Measurements from ENCODE around the gene PDE4B. TPM values are rescaled to one million over a fixed set of nuclear protein-coding genes. Genes with fewer than 3 reads are reported as not detected.

The PDE4B gene
- polyA plus RNA-seq, 4 donors: 1.1 to 5.2 (median 3.7) TPM

- FAIRE-seq (no peak), DNase-seq (no peak)
- peaks cover 0 to 12% (median 0%) of the 10 kb centered on the region in 3 donors for H3K4me1 ChIP-seq (ENCODE audit: control insufficient read depth in 3 of 3, insufficient read depth in 2 of 3, low read depth in 1 of 3, low read length in 2 of 3)
- no peaks in the 10 kb centered on the region for H3K27me3 ChIP-seq (ENCODE audit: control insufficient read depth in 3 of 3, insufficient read depth in 3 of 3, low read length in 3 of 3)
- H3K9me3 ChIP-seq (ENCODE audit: control insufficient read depth in 2 of 2, insufficient read depth in 1 of 2, low read depth in 1 of 2, low read length in 1 of 2): no peaks in the 10 kb centered on the region
- H3K4me3 ChIP-seq (ENCODE audit: low read depth in 1 of 3, low read length in 3 of 3): no peak overlapping the region
- peaks cover 0 to 3% (median 0%) of the 10 kb centered on the region in 3 donors for H3K36me3 ChIP-seq (ENCODE audit: control insufficient read depth in 3 of 3, insufficient read depth in 2 of 3, low read depth in 1 of 3, low read length in 3 of 3)
- peak overlapping the region in 1 of 3 donors; percentile 72 for H3K27ac ChIP-seq (ENCODE audit: low read depth in 1 of 3, low read length in 2 of 3)
- 62 to 81% (median 73%) methylated on average over 4 of the region's 4 CpGs for WGBS, 3 donors
These were observed 580.5 kb downstream of the PDE4B start for GRCh38 chr1:66373157-66373591.

GRCh38 chr1:66374148-66374547 is 581.5 kb downstream of the PDE4B start:
- Histone ChIP-seq H3K9me3 (ENCODE audit: control insufficient read depth in 2 of 2, insufficient read depth in 1 of 2, low read depth in 1 of 2, low read length in 1 of 2) (no peaks in the 10 kb centered on the region), H3K4me3 (ENCODE audit: low read depth in 1 of 3, low read length in 3 of 3) (no peak overlapping the region), H3K27ac (ENCODE audit: low read depth in 1 of 3, low read length in 2 of 3) (peak overlapping the region in 2 of 3 donors; percentile 30 to 86), H3K27me3 (ENCODE audit: control insufficient read depth in 3 of 3, insufficient read depth in 3 of 3, low read length in 3 of 3) (no peaks in the 10 kb centered on the region), H3K36me3 (ENCODE audit: control insufficient read depth in 3 of 3, insufficient read depth in 2 of 3, low read depth in 1 of 3, low read length in 3 of 3) (peaks cover 0 to 3% (median 0%) of the 10 kb centered on the region in 3 donors), H3K4me1 (ENCODE audit: control insufficient read depth in 3 of 3, insufficient read depth in 2 of 3, low read depth in 1 of 3, low read length in 2 of 3) (peaks cover 0 to 12% (median 0%) of the 10 kb centered on the region in 3 donors)
- 67 to 87% (median 71%) methylated on average over 2 of the region's 2 CpGs for WGBS, 3 donors
- no peak for DNase-seq
- FAIRE-seq: no peak

- H3K9me3 ChIP-seq (ENCODE audit: control insufficient read depth in 2 of 2, insufficient read depth in 1 of 2, low read depth in 1 of 2, low read length in 1 of 2): no peaks in the 10 kb centered on the region
- FAIRE-seq: no peak
- H3K4me1 ChIP-seq (ENCODE audit: control insufficient read depth in 3 of 3, insufficient read depth in 2 of 3, low read depth in 1 of 3, low read length in 2 of 3): peaks cover 0 to 12% (median 0%) of the 10 kb centered on the region in 3 donors
- no peaks in the 10 kb centered on the region for H3K27me3 ChIP-seq (ENCODE audit: control insufficient read depth in 3 of 3, insufficient read depth in 3 of 3, low read length in 3 of 3)
- 37 to 71% (median 39%) methylated on average over 2 of the region's 2 CpGs for WGBS, 3 donors
- no peak overlapping the region for H3K4me3 ChIP-seq (ENCODE audit: low read depth in 1 of 3, low read length in 3 of 3)
- DNase-seq: peak in 1 of 2 donors; percentile 25
- peaks cover 0 to 3% (median 0%) of the 10 kb centered on the region in 3 donors for H3K36me3 ChIP-seq (ENCODE audit: control insufficient read depth in 3 of 3, insufficient read depth in 2 of 3, low read depth in 1 of 3, low read length in 3 of 3)
- peak overlapping the region in 2 of 3 donors; percentile 2 to 84 for H3K27ac ChIP-seq (ENCODE audit: low read depth in 1 of 3, low read length in 2 of 3)
These were observed 581.9 kb downstream of the PDE4B start for GRCh38 chr1:66374561-66375111.

- Histone ChIP-seq H3K4me3 (ENCODE audit: low read depth in 1 of 3, low read length in 3 of 3) (no peak overlapping the region), H3K36me3 (ENCODE audit: control insufficient read depth in 3 of 3, insufficient read depth in 2 of 3, low read depth in 1 of 3, low read length in 3 of 3) (peaks cover 0 to 3% (median 0%) of the 10 kb centered on the region in 3 donors), H3K9me3 (ENCODE audit: control insufficient read depth in 2 of 2, insufficient read depth in 1 of 2, low read depth in 1 of 2, low read length in 1 of 2) (no peaks in the 10 kb centered on the region), H3K27me3 (ENCODE audit: control insufficient read depth in 3 of 3, insufficient read depth in 3 of 3, low read length in 3 of 3) (no peaks in the 10 kb centered on the region), H3K27ac (ENCODE audit: low read depth in 1 of 3, low read length in 2 of 3) (peak overlapping the region in 2 of 3 donors; percentile 4 to 84), H3K4me1 (ENCODE audit: control insufficient read depth in 3 of 3, insufficient read depth in 2 of 3, low read depth in 1 of 3, low read length in 2 of 3) (peaks cover 0 to 12% (median 0%) of the 10 kb centered on the region in 3 donors)
- no peak for FAIRE-seq
- 51 to 79% (median 70%) methylated on average over 2 of the region's 2 CpGs for WGBS, 3 donors
- DNase-seq: no peak
These were observed 582.4 kb downstream of the PDE4B start for GRCh38 chr1:66375125-66375524.

- FAIRE-seq: no peak
- Histone ChIP-seq H3K36me3 (ENCODE audit: control insufficient read depth in 3 of 3, insufficient read depth in 2 of 3, low read depth in 1 of 3, low read length in 3 of 3) (no peaks in the 10 kb centered on the region), H3K4me3 (ENCODE audit: low read depth in 1 of 3, low read length in 3 of 3) (no peak overlapping the region), H3K4me1 (ENCODE audit: control insufficient read depth in 3 of 3, insufficient read depth in 2 of 3, low read depth in 1 of 3, low read length in 2 of 3) (peaks cover 0 to 2% (median 0%) of the 10 kb centered on the region in 3 donors), H3K9me3 (ENCODE audit: control insufficient read depth in 2 of 2, insufficient read depth in 1 of 2, low read depth in 1 of 2, low read length in 1 of 2) (peaks cover 0 to 15% of the 10 kb centered on the region in 2 donors), H3K27ac (ENCODE audit: low read depth in 1 of 3, low read length in 2 of 3) (peak overlapping the region in 1 of 3 donors; percentile 60), H3K27me3 (ENCODE audit: control insufficient read depth in 3 of 3, insufficient read depth in 3 of 3, low read length in 3 of 3) (no peaks in the 10 kb centered on the region)
- WGBS, 3 donors: 52 to 54% (median 52%) methylated on average over 3 of the region's 3 CpGs
- DNase-seq: no peak
These were observed 587.9 kb downstream of the PDE4B start for GRCh38 chr1:66380452-66381212.

- Histone ChIP-seq H3K9me3 (ENCODE audit: control insufficient read depth in 2 of 2, insufficient read depth in 1 of 2, low read depth in 1 of 2, low read length in 1 of 2) (peaks cover 0 to 19% of the 10 kb centered on the region in 2 donors), H3K27ac (ENCODE audit: low read depth in 1 of 3, low read length in 2 of 3) (no peak overlapping the region), H3K27me3 (ENCODE audit: control insufficient read depth in 3 of 3, insufficient read depth in 3 of 3, low read length in 3 of 3) (no peaks in the 10 kb centered on the region), H3K4me1 (ENCODE audit: control insufficient read depth in 3 of 3, insufficient read depth in 2 of 3, low read depth in 1 of 3, low read length in 2 of 3) (no peaks in the 10 kb centered on the region), H3K4me3 (ENCODE audit: low read depth in 1 of 3, low read length in 3 of 3) (no peak overlapping the region), H3K36me3 (ENCODE audit: control insufficient read depth in 3 of 3, insufficient read depth in 2 of 3, low read depth in 1 of 3, low read length in 3 of 3) (no peaks in the 10 kb centered on the region)
- DNase-seq: no peak
- no peak for FAIRE-seq
- 87 to 89% (median 88%) methylated on average over 9 of the region's 9 CpGs for WGBS, 3 donors
These were observed 589.1 kb downstream of the PDE4B start for GRCh38 chr1:66381621-66382275.

- H3K36me3 ChIP-seq (ENCODE audit: control insufficient read depth in 3 of 3, insufficient read depth in 2 of 3, low read depth in 1 of 3, low read length in 3 of 3): no peaks in the 10 kb centered on the region
- H3K9me3 ChIP-seq (ENCODE audit: control insufficient read depth in 2 of 2, insufficient read depth in 1 of 2, low read depth in 1 of 2, low read length in 1 of 2): peaks cover 0 to 19% of the 10 kb centered on the region in 2 donors
- no peaks in the 10 kb centered on the region for H3K27me3 ChIP-seq (ENCODE audit: control insufficient read depth in 3 of 3, insufficient read depth in 3 of 3, low read length in 3 of 3)
- FAIRE-seq (no peak), DNase-seq (no peak)
- H3K4me3 ChIP-seq (ENCODE audit: low read depth in 1 of 3, low read length in 3 of 3): no peak overlapping the region
- H3K4me1 ChIP-seq (ENCODE audit: control insufficient read depth in 3 of 3, insufficient read depth in 2 of 3, low read depth in 1 of 3, low read length in 2 of 3): no peaks in the 10 kb centered on the region
- H3K27ac ChIP-seq (ENCODE audit: low read depth in 1 of 3, low read length in 2 of 3): no peak overlapping the region
- WGBS, 3 donors: 85 to 96% (median 89%) methylated on average over 5 of the region's 5 CpGs
These were observed 590.5 kb downstream of the PDE4B start for GRCh38 chr1:66383168-66383567.

GRCh38 chr1:66383611-66384010 is 590.9 kb downstream of the PDE4B start:
- H3K27ac ChIP-seq (ENCODE audit: low read depth in 1 of 3, low read length in 2 of 3): no peak overlapping the region
- H3K36me3 ChIP-seq (ENCODE audit: control insufficient read depth in 3 of 3, insufficient read depth in 2 of 3, low read depth in 1 of 3, low read length in 3 of 3): no peaks in the 10 kb centered on the region
- no peaks in the 10 kb centered on the region for H3K4me1 ChIP-seq (ENCODE audit: control insufficient read depth in 3 of 3, insufficient read depth in 2 of 3, low read depth in 1 of 3, low read length in 2 of 3)
- peaks cover 0 to 19% of the 10 kb centered on the region in 2 donors for H3K9me3 ChIP-seq (ENCODE audit: control insufficient read depth in 2 of 2, insufficient read depth in 1 of 2, low read depth in 1 of 2, low read length in 1 of 2)
- 88 to 94% (median 90%) methylated on average over 1 of the region's 1 CpG for WGBS, 3 donors
- no peak overlapping the region for H3K4me3 ChIP-seq (ENCODE audit: low read depth in 1 of 3, low read length in 3 of 3)
- DNase-seq (no peak), FAIRE-seq (no peak)
- no peaks in the 10 kb centered on the region for H3K27me3 ChIP-seq (ENCODE audit: control insufficient read depth in 3 of 3, insufficient read depth in 3 of 3, low read length in 3 of 3)
